Natural killer cell (primary cell): ENCODE results near the gene PAX2. TPM values are rescaled to one million over a fixed set of nuclear protein-coding genes. Genes with fewer than 3 reads are reported as not detected.
A peak's percentile ranks its signal among the peaks of the same experiment; 100 is the strongest.

Experiments
- ATAC-seq, 3 donors: fragments of 150-1000 bp in 2 of 3; fragments of 200-7000 bp in 1 of 3; cut with Tn5 transposase; 1 replicate in 1 of 3; 2 replicates in 2 of 3; pipeline ENCODE4 v1.10.0; 2021; ENCODE audit warnings: mild to moderate bottlenecking in 2 of 3, moderate library complexity in 2 of 3
- DNase-seq, 2 donors: peaks; one replicate each; pipeline versions ENCODE4 v3.0.0 to v3.0.0-alpha.2; 2013 to 2021; ENCODE audit warnings: mixed read lengths in 1 of 2
- H3K27ac ChIP-seq: one replicate; pipeline ENCODE4 v1.5.1; 2013; ENCODE audit warnings: mild to moderate bottlenecking, low read length
- H3K27me3 ChIP-seq: one replicate; pipeline ENCODE4 v1.6.1; 2013; ENCODE audit warnings: low read length; ENCODE audit not compliant: control insufficient read depth, insufficient read depth
- H3K36me3 ChIP-seq: one replicate; pipeline ENCODE4 v1.6.1; 2013; ENCODE audit warnings: low read length; ENCODE audit not compliant: control insufficient read depth, insufficient read depth
- H3K4me1 ChIP-seq: one replicate; pipeline ENCODE4 v1.6.1; 2013; ENCODE audit warnings: low read length; ENCODE audit not compliant: control insufficient read depth, insufficient read depth
- H3K4me3 ChIP-seq: one replicate; pipeline ENCODE4 v1.5.1; 2013; ENCODE audit warnings: low read length
- H3K9me3 ChIP-seq: one replicate; pipeline ENCODE4 v1.6.1; 2013; ENCODE audit warnings: low read length; ENCODE audit not compliant: control insufficient read depth, insufficient read depth
- H3K27ac Mint-ChIP-seq, 2 donors: one replicate each; pipeline ENCODE4 v1.8.0; 2022; ENCODE audit warnings: mild to moderate bottlenecking in 2 of 2, mixed read lengths in 2 of 2, moderate library complexity in 1 of 2
- H3K27me3 Mint-ChIP-seq, 2 donors: one replicate each; pipeline ENCODE4 v1.8.0; 2022; ENCODE audit warnings: low read depth in 2 of 2, mixed read lengths in 2 of 2
- H3K36me3 Mint-ChIP-seq: one replicate; pipeline ENCODE4 v1.8.0; 2022; ENCODE audit warnings: mixed read lengths
- H3K4me1 Mint-ChIP-seq, 2 donors: one replicate each; pipeline ENCODE4 v1.8.0; 2022; ENCODE audit warnings: mixed read lengths in 2 of 2
- H3K4me3 Mint-ChIP-seq: one replicate; pipeline ENCODE4 v1.8.0; 2022; ENCODE audit warnings: mild to moderate bottlenecking, moderate library complexity, mixed read lengths
- H3K9me3 Mint-ChIP-seq, 2 donors: one replicate each; pipeline ENCODE4 v1.8.0; 2022; ENCODE audit warnings: mixed read lengths in 2 of 2
- CTCF ChIP-seq: fragments of 200-600 bp; IDR thresholded peaks from one replicate; pipeline ENCODE4 v1.8.0; 2022; ENCODE audit warnings: antibody characterized with exemption
- WGBS: methylation state at CpG from one replicate; pipeline ENCODE4 v1.1.7; 2013; ENCODE audit warnings: missing lambda C conversion rate; ENCODE audit not compliant: insufficient coverage; 5-methylcytosine and 5-hydroxymethylcytosine counted together
- intact Hi-C: fragments of 100-400 bp; cut with micrococcal nuclease; formaldehyde crosslinking; loops from one replicate; pipeline ENCODE4 v1.14.2; 2022
- total RNA-seq, 4 donors: library from RNA; stranded (reverse); fragments of 120-200 nt in 1 of 4; gene quantifications; one replicate each; pipeline versions ENCODE4 v1.2.3 to v1.2.4, GENCODE V29; 2013 to 2022

PAX2 gene
- total RNA-seq, 3 donors from 2014 or later (not counting 1 experiment from before 2014, with no cell fraction given) = not detected

GRCh38 chr10:100824886-100825285 lies 79.5 kb downstream of the PAX2 start:
- H3K27me3 ChIP-seq = peaks cover 40% of the 10 kb centered on the region
- Mint-ChIP-seq H3K4me3 (no peak overlapping the region), H3K9me3 (no peaks in the 10 kb centered on the region), H3K36me3 (no peaks in the 10 kb centered on the region), H3K4me1 (peaks cover 22 to 38% of the 10 kb centered on the region in 2 donors), H3K27me3 (peaks cover 53 to 65% of the 10 kb centered on the region in 2 donors), H3K27ac (no peak overlapping the region)
- ATAC-seq (no peak), DNase-seq (no peak)
- no peak for TF ChIP-seq CTCF
- no peak overlapping the region for H3K4me3 ChIP-seq
- intact Hi-C loops = loop anchor here (5.0 kb wide), 2 partner anchors 153 to 263 kb away; no protein-coding TSS in a partner anchor
- H3K4me1 ChIP-seq = peaks cover 39% of the 10 kb centered on the region
- WGBS = 41% methylated on average over 3 of the region's 3 CpGs
- H3K36me3 ChIP-seq = no peaks in the 10 kb centered on the region
- no peaks in the 10 kb centered on the region for H3K9me3 ChIP-seq
- H3K27ac ChIP-seq = no peak overlapping the region

- Mint-ChIP-seq H3K4me1 (peaks cover 25 to 43% of the 10 kb centered on the region in 2 donors), H3K4me3 (peak overlapping the region; percentile 49), H3K9me3 (no peaks in the 10 kb centered on the region), H3K27me3 (peaks cover 53 to 65% of the 10 kb centered on the region in 2 donors), H3K36me3 (no peaks in the 10 kb centered on the region), H3K27ac (no peak overlapping the region)
- H3K36me3 ChIP-seq = no peaks in the 10 kb centered on the region
- DNase-seq = no peak
- 8% methylated on average over 2 of the region's 2 CpGs for WGBS
- no peak for ATAC-seq
- no peaks in the 10 kb centered on the region for H3K9me3 ChIP-seq
- peaks cover 43% of the 10 kb centered on the region for H3K27me3 ChIP-seq
- H3K4me3 ChIP-seq = no peak overlapping the region
- intact Hi-C loops = loop anchor here (5.0 kb wide), 2 partner anchors 153 to 263 kb away; no protein-coding TSS in a partner anchor
- peaks cover 40% of the 10 kb centered on the region for H3K4me1 ChIP-seq
- H3K27ac ChIP-seq = no peak overlapping the region
- no peak for TF ChIP-seq CTCF
These were observed 80.0 kb downstream of the PAX2 start for GRCh38 chr10:100825325-100825875.

GRCh38 chr10:100826031-100826651 lies 80.8 kb downstream of the PAX2 start:
- Mint-ChIP-seq H3K9me3 (no peaks in the 10 kb centered on the region), H3K4me3 (no peak overlapping the region), H3K36me3 (no peaks in the 10 kb centered on the region), H3K27me3 (peaks cover 60 to 65% of the 10 kb centered on the region in 2 donors), H3K4me1 (peaks cover 25 to 48% of the 10 kb centered on the region in 2 donors), H3K27ac (no peak overlapping the region)
- no peak overlapping the region for H3K4me3 ChIP-seq
- H3K9me3 ChIP-seq = no peaks in the 10 kb centered on the region
- H3K27ac ChIP-seq = no peak overlapping the region
- WGBS = 6% methylated on average over 27 of the region's 27 CpGs
- peak in 1 of 2 donors; percentile 10 for DNase-seq
- intact Hi-C loops = loop anchor here (5.0 kb wide), 2 partner anchors 154 to 264 kb away; no protein-coding TSS in a partner anchor
- H3K27me3 ChIP-seq = peaks cover 46% of the 10 kb centered on the region
- no peaks in the 10 kb centered on the region for H3K36me3 ChIP-seq
- peaks cover 40% of the 10 kb centered on the region for H3K4me1 ChIP-seq
- no peak for TF ChIP-seq CTCF
- no peak for ATAC-seq
